PC-9 (cell line): Measurements from ENCODE around the gene NR6A1. TPM values are rescaled to one million over a fixed set of nuclear protein-coding genes. Genes with fewer than 3 reads are reported as not detected.

ENCODE experiments used
- BruUV-seq: library from RNA; stranded (reverse); fragments of 400-500 nt; replicated peaks from 2 replicates; lab custom pipeline; 2021; lab: Mats Ljungman, UMichigan
- CTCF ChIA-PET: fragments of 300-600 bp; sonication (Branson Sonifier 250); formaldehyde crosslinking; loops from one replicate; lab custom pipeline; 2022; ENCODE audit warnings: antibody characterized with exemption; lab: Charles Lee
- POLR2A ChIA-PET: fragments of 300-600 bp; sonication (Branson Sonifier 250); formaldehyde crosslinking; loops from one replicate; lab custom pipeline; 2022; ENCODE audit warnings: antibody characterized with exemption; ENCODE audit not compliant: unreplicated experiment; lab: Charles Lee
- DNase-seq, 2 experiments: peaks; one replicate each; pipeline versions ENCODE4 v3.0.0 to v3.0.0-alpha.2; 2015 to 2022; ENCODE audit warnings: mixed read lengths in 1 of 2
- H2AFZ ChIP-seq: fragments of 200-600 bp; sonication (generic); 2 replicates; pipeline ENCODE4 v1.8.1; 2017; ENCODE audit warnings: antibody characterized with exemption
- H3F3A ChIP-seq: fragments of 200-600 bp; sonication (generic); 2 replicates; pipeline ENCODE4 v1.8.1; 2017; ENCODE audit warnings: antibody characterized with exemption, mild to moderate bottlenecking, low read depth; ENCODE audit not compliant: insufficient read depth
- H3K27ac ChIP-seq: fragments of 200-600 bp; sonication (generic); 2 replicates; pipeline ENCODE4 v1.6.1; 2016; ENCODE audit warnings: mixed run types
- H3K27me3 ChIP-seq: fragments of 200-600 bp; sonication (generic); 2 replicates; pipeline ENCODE4 v1.6.1; 2016; ENCODE audit warnings: low read depth, mixed run types; ENCODE audit not compliant: insufficient read depth
- H3K36me3 ChIP-seq: fragments of 200-600 bp; sonication (generic); 2 replicates; pipeline ENCODE4 v1.6.1; 2016; ENCODE audit warnings: low read depth, mixed run types
- H3K4me1 ChIP-seq: fragments of 200-600 bp; sonication (generic); replicated peaks from 2 replicates; pipeline ENCODE4 v1.6.1; 2016; ENCODE audit warnings: mixed run types; ENCODE audit not compliant: insufficient read depth
- H3K4me2 ChIP-seq: fragments of 200-600 bp; sonication (generic); 2 replicates; pipeline ENCODE4 v1.6.1; 2017; ENCODE audit warnings: mixed run types
- H3K4me3 ChIP-seq: fragments of 200-600 bp; sonication (generic); 2 replicates; pipeline ENCODE4 v1.6.1; 2016; ENCODE audit warnings: mixed run types
- H3K79me2 ChIP-seq: fragments of 200-600 bp; sonication (generic); 2 replicates; pipeline ENCODE4 v1.6.1; 2017; ENCODE audit warnings: low read depth, mixed run types
- H3K9me2 ChIP-seq: fragments of 200-600 bp; sonication (generic); 2 replicates; pipeline ENCODE4 v1.8.1; 2017; ENCODE audit warnings: mild to moderate bottlenecking; ENCODE audit not compliant: insufficient read depth
- H3K9me3 ChIP-seq: fragments of 200-600 bp; sonication (generic); 2 replicates; pipeline ENCODE4 v1.8.1; 2016; ENCODE audit warnings: low read depth; ENCODE audit not compliant: insufficient read depth
- H4K20me1 ChIP-seq: fragments of 200-600 bp; sonication (generic); 2 replicates; pipeline ENCODE4 v1.8.1; 2017; ENCODE audit not compliant: insufficient read depth
- CTCF ChIP-seq: fragments of 200-600 bp; sonication (generic); conservative IDR thresholded peaks from 2 replicates; pipeline ENCODE4 v1.6.1; 2017; ENCODE audit warnings: mixed run types, antibody characterized with exemption, mild to moderate bottlenecking, moderate library complexity
- EZH2 ChIP-seq: fragments of 200-600 bp; sonication (generic); IDR thresholded peaks from 2 replicates; pipeline ENCODE4 v1.8.0; 2017; ENCODE audit warnings: antibody characterized with exemption, low read depth
- intact Hi-C: fragments of 100-400 bp; cut with micrococcal nuclease; formaldehyde crosslinking; loops from one replicate; pipeline ENCODE4 v1.10.0; 2022; ENCODE audit not compliant: unreplicated experiment
- total RNA-seq: library from RNA; stranded (reverse); gene quantifications from 2 replicates; pipeline ENCODE4 v1.2.3, GENCODE V29; 2021

Gene NR6A1
- total RNA-seq, 1 experiment from 2014 or later, result 13.0 TPM

- Histone ChIP-seq H3K27me3 (no peaks in the 10 kb centered on the region), H3K9me2 (no peaks in the 10 kb centered on the region; the same call in 1 of the 2 replicates), H3K79me2 (peaks cover 38% of the 10 kb centered on the region), H3K36me3 (peaks cover 14% of the 10 kb centered on the region; the same call in 1 of the 2 replicates), H3K27ac (peak overlapping the region; percentile 80), H3F3A (peaks cover 31% of the 10 kb centered on the region), H3K4me2 (peak overlapping the region; percentile 60), H2AFZ (no peak overlapping the region), H3K4me3 (peak overlapping the region; percentile 20; the same call in 1 of the 2 replicates), H3K9me3 (no peaks in the 10 kb centered on the region), H3K4me1 (peaks cover 34% of the 10 kb centered on the region), H4K20me1 (0 out of 2 replicates have a peak, but pooled peaks cover 5% of the 10 kb centered on the region)
- DNase-seq, result peak; percentile 60 to 93
- no TSS peak for BruUV-seq
- POLR2A ChIA-PET, result interaction anchor here (0.6 to 1.2 kb wide), 6 partner anchors 30 to 527 kb away, joined by 3 to 9 read pairs (median 6); partner anchors contain the start of gene GAPVD1
- TF ChIP-seq CTCF (no peak), EZH2 (no peak)
- CTCF ChIA-PET, result interaction anchor here (0.6 to 1.8 kb wide), 4 partner anchors 9 to 75 kb away, joined by 4 to 9 read pairs (median 6); no protein-coding TSS in a partner anchor
- intact Hi-C loops, result loop anchor here (2.0 kb wide), 2 partner anchors 19 to 37 kb away; partner anchors contain the start of gene NR6A1
Measured at GRCh38 chr9:124733964-124734740, 37.0 kb downstream of the NR6A1 start.

DNA sequence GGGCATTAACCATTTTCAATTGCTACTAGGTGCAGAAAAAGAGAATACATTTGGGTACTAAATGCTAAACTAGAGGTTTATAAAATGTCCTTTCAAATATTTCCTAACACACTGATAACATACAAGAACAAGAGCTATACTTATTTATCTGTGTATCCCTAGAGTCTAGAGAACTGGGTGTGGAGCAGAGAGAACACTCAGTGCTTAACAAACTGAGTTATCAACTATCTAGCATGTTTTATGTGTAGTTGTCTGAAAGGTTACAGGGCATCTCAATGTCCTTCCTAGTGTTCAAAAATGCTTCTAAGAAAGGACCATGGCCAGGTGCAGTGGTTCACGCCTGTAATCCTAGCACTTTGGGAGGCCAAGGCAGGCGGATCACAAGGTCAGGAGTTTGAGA is 40.3 kb downstream of the NR6A1 start:
- Histone ChIP-seq H3F3A (peaks cover 21% of the 10 kb centered on the region), H2AFZ (no peak overlapping the region), H3K79me2 (peaks cover 30% of the 10 kb centered on the region), H3K4me2 (no peak overlapping the region), H3K9me3 (no peaks in the 10 kb centered on the region), H3K36me3 (peaks cover 14% of the 10 kb centered on the region; the same call in 1 of the 2 replicates), H3K27ac (no peak overlapping the region), H3K4me1 (peaks cover 30% of the 10 kb centered on the region), H3K9me2 (no peaks in the 10 kb centered on the region; the same call in 1 of the 2 replicates), H3K27me3 (no peaks in the 10 kb centered on the region), H3K4me3 (no peak overlapping the region), H4K20me1 (no peaks in the 10 kb centered on the region)
- intact Hi-C loops, result no loop called here
- ChIA-PET CTCF (interaction anchor here (0.6 kb wide), 1 partner anchor 27 kb away, joined by 9 read pairs; no protein-coding TSS in a partner anchor), POLR2A (interaction anchor here (0.7 kb wide), 1 partner anchor 22 kb away, joined by 7 read pairs; no protein-coding TSS in a partner anchor)
- TF ChIP-seq EZH2 (no peak), CTCF (no peak)
- DNase-seq, result no peak
- no TSS peak for BruUV-seq

GRCh38 chr9:124726886-124727285 is 44.2 kb downstream of the NR6A1 start:
- Histone ChIP-seq H3K79me2 (peaks cover 2% of the 10 kb centered on the region; the same call in 1 of the 2 replicates), H3F3A (no peaks in the 10 kb centered on the region), H3K9me3 (no peaks in the 10 kb centered on the region), H3K36me3 (peaks cover 9% of the 10 kb centered on the region; the same call in 1 of the 2 replicates), H3K4me1 (no peaks in the 10 kb centered on the region), H4K20me1 (no peaks in the 10 kb centered on the region), H3K4me2 (no peak overlapping the region), H3K9me2 (no peaks in the 10 kb centered on the region), H3K27me3 (no peaks in the 10 kb centered on the region), H3K4me3 (no peak overlapping the region), H3K27ac (no peak overlapping the region), H2AFZ (no peak overlapping the region)
- no peak for DNase-seq
- CTCF ChIA-PET, result interaction anchor here (0.6 to 1.2 kb wide), 2 partner anchors 31 to 176 kb away, joined by 3 to 6 read pairs; no protein-coding TSS in a partner anchor
- TF ChIP-seq EZH2 (no peak), CTCF (no peak)
- BruUV-seq, result no TSS peak
- intact Hi-C loops, result no loop called here
- POLR2A ChIA-PET, result no interaction called here
